ENCODE data around the gene SHMT2.

DNA sequence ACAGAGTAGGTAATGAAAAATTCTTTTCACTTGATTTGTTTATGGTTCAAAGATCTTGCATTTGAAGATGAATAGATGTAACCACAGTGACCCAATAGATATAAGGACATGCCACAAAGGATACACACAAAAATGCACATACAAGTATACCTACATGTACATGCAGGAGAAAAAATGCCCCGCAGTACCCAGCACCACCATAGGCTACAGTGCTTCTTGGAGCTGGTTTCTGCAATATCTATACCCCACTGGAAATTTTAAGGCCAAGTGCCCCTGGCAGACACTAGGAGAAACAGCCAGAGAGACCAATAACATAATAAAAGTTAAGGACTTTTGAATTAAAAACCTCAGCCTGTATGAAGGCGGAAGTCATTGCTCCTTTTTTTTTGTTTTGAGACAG is 33.6 kb downstream of the SHMT2 start:
- TF ChIP-seq, protein P1, sequence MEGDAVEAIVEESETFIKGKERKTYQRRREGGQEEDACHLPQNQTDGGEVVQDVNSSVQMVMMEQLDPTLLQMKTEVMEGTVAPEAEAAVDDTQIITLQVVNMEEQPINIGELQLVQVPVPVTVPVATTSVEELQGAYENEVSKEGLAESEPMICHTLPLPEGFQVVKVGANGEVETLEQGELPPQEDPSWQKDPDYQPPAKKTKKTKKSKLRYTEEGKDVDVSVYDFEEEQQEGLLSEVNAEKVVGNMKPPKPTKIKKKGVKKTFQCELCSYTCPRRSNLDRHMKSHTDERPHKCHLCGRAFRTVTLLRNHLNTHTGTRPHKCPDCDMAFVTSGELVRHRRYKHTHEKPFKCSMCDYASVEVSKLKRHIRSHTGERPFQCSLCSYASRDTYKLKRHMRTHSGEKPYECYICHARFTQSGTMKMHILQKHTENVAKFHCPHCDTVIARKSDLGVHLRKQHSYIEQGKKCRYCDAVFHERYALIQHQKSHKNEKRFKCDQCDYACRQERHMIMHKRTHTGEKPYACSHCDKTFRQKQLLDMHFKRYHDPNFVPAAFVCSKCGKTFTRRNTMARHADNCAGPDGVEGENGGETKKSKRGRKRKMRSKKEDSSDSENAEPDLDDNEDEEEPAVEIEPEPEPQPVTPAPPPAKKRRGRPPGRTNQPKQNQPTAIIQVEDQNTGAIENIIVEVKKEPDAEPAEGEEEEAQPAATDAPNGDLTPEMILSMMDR (IDR thresholded peaks at IDR 0.05): no peak
- no peak for TF ChIP-seq POLR2A (IDR thresholded peaks at IDR 0.05)
